HG03135 (cell line): ENCODE results near the gene HES5.
"Not testable (repeated sequence)": the region's sequence is repeated elsewhere in the genome, so short reads cannot be mapped to it uniquely, and the experiment has no call there.

Experiments used
- ATAC-seq: cut with Tn5 transposase; IDR thresholded peaks from one replicate; pipeline ENCODE4 v1.9.1; 2021; ENCODE audit warnings: mild to moderate bottlenecking, moderate library complexity; ENCODE audit not compliant: unreplicated experiment

The HES5 gene, protein sequence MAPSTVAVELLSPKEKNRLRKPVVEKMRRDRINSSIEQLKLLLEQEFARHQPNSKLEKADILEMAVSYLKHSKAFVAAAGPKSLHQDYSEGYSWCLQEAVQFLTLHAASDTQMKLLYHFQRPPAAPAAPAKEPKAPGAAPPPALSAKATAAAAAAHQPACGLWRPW

DNA sequence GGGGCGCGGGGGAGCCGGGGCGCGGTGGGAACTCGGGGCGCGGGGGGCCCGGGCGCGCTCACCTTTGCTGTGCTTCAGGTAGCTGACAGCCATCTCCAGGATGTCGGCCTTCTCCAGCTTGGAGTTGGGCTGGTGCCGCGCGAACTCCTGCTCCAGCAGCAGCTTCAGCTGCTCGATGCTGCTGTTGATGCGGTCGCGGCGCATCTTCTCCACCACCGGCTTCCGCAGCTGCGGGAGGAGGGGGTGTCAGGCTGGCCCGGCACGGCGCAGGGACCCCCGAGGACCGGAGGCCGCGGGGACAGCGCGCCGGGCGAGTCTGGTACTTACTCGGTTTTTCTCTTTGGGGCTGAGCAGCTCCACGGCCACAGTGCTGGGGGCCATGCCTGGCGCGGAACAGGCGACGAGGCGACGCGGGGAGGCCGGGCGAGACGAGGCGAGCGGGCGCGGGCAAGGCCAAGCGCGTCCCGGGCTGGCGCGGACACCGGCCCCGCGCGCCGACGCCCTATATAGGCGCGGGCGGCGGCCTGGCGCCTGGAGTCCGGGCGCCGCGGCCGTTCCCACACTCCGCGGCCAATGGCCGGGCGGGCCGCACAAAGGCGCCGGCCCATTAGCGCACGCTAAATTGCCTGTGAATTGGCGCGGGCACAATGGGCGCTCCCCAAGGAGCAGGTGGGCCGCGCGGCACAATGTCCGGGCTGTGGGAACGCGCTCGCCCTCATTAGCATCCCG, at the start of gene HES5:
Gene HES5 (minus strand): TSS at position 480 of the 729 bp plus-strand sequence. CDS start 99 bp downstream, at position 381.
- ATAC-seq: no peak

DNA sequence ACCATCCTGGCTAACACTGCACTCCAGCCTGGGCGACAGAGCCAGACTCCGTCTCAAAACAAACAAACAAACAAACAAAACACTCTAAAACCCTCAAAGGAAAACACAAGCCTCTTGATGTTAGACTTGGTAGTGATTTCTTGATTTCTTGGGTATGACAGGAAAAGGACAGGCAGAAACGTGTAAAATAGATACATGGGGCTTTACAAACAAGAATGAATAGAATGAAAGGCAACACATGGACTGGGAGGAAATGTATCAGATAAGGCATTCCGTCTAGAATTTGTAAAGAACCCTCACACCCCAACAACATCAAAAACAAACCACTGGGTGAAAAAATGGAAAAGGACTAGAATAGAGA, 48.7 kb upstream of the HES5 start:
- ATAC-seq: no peak

DNA sequence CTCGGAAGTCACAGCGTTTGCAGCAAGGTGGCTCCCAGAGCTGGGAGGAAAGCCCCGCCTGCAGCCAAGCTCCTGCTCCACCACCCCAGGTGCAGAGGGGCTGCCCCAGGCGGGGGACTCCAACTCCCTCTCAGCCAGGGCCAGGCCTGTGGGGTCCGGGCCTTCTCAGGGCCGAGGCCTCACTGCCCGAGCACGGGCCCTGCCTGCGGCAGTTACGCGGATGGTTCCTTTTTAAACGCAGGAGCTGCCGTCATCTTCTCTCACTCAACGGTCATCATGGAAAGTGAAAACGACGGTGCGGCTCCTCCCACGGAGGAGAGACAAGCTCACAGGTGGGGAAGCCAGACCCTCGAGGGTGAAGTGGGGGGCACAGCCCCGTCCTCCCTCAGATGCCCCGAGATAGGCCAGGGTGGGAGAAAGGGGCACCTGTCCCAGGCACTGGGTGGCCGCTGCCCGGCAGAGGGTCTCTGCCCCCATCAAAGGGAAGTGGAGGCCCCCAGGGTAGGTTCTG, 47.6 kb upstream of the HES5 start:
- ATAC-seq: peak; percentile 45

DNA sequence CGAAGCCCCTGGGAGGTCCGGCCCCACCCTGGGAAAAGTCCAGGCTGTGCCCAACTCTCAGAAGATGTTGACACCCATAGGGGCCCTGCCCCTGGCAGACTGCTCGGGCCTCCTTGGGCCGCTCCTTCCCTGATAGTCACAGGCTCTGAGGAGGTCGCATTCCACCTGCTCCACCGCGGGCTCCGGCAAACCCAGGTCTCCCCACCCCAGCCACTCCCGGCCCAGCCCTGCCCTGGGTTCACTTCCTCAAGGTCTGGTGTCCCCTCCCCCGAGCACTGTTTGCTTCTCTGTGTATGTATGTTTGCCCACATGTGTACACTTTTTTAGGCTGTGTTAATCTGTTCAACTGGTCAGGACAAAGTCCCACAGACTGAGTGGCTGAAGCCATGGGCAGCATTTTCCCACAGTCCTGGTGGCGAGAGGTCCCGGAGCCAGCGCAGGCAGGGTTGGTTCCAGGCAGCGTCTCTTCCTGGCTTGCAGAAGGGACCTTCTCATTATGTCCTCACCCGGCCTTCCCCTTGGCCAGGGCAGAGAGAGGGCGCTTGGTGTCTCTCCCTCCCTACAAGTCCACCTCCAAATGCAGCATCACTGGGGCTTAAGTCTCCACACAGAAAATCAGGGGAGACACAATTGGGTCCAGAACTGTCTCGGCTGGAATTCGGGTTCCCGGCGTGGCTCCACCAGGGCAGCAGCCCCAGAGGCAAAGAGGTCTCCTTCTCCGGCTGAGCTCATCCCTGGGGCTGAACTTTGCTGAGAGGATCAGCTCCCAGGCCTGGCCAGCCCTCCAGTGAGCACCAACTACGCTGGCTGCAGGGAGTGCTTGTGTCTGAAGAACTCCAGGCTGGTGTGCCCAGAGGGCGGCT, 46.0 kb upstream of the HES5 start:
- no peak for ATAC-seq

DNA sequence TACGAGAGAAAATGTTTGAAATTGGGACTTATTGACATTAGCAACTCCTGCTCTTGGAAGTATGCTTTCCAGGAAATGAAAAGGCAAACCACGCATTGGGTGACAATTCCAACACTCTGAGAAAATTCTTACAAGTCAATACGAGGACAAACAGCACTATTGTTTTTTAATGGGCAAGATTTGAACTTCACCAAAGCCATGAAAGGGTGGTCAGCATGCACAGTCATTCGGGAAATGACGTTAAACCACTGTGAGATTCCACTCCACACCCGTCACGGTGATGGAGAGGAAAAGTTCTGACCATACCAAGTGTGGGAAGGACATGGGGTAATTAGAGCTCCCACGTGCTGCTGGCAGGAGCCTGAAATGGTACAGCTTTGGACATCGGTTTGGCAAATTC, 44.3 kb upstream of the HES5 start:
- ATAC-seq: no peak

DNA sequence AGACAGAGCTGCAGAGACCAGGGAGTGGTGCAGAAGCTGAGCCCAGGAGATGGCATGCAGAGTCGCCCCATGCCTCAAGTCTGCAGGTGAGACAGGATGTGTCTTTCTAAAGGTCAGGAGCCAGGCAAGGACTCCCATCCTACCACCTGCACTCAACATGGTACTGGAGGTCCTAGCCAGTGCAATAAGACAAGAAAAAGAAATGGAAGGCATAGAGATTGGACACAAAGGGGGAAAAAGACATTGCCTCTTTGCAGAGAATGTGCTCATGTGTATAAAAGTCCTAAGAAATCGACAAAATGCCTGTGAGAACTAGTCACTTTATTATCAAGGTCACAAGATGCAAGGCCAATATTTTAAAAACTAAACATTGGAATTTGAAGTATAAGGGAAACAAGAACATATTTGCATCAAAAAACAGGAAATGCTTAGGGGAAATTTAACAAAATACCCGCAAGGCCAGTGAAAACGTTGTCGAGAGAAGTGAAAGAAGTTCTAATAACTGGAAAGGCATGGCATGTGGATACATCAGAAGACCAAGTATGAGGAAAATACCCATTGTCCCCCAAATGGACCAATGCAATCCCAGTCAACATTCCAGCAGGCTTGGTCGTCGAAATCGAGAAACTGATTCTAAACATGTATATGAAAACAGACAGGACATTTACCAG, 43.3 kb upstream of the HES5 start:
- no peak for ATAC-seq

DNA sequence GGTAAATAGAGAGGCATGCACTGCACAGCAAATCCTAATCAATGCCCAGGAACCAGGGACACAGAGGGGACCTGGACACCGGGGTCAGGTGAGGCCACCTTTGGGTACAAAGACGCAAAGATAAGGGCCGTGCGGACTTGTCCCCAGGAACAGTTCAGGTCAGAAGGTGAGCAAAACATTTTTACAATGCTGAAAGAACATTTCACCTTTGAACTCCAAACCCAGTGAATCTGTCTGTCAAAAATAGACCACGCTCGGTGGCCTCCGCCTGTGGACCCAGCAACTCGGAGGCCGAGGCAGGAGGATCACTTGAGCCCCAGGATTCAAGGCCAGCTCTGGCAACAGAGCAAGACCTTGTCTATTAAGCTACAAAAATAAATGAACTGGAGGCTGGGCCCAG, 41.3 kb upstream of the HES5 start:
- ATAC-seq: no peak

DNA sequence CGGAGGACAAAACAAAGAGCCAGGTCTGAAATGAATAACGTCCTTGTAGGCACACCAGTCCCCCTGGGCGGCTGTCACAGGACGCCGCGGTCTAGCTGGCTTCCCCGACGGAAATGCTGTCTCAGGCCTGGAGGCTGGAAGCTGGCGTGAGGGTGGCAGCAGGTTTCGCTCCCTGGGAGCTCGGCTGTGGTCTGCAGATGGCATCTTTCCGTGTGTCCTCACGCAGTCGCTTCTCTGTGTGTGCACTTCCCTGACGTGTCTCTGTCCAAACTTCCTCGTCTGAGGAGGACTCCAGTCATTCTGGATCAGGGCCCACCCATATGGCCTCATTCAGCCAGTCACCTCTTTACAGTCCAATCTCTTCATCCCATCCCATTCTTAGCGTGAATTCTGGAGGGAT, 40.3 kb upstream of the HES5 start:
- ATAC-seq: no peak

DNA sequence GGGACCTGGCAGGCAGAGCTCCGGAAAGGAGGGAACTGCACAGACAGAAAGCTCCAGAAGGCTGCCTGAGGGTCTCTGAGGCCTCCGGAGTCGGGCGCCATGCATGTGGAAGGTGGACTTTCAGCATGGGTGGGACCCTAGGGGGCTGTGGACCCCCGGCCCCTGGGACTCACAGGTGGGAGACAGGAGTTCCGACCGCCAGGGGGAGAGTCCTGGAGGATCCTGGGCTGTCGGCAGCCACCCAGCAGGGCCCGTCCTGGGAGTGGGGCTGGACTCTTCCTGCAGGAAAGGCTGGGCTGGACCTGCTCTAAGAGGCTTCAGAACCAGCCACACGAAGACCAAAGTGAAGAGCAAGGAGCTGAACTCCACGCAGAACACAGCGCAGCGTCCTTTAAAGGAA, 39.6 kb upstream of the HES5 start:
- not testable (repeated sequence) for ATAC-seq

DNA sequence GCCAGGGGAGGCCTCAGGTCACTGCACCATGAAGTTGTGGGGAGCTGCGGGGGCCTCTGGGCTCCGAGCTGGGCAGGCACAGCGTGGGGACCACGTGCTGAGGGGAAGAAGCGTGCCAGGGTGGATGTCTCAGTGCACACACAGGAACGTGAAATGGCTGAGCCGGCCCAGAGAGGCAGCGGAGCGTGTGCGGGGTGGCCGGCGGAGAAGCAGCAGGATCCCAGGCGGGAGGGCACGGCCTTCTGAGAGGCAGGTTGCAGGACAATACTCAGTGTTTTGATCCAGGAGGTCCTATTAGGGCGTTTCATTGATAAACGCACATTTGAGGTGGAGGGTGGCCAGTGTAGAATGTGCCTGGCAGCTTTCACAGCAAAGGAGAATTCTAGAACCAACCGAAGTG, 39.0 kb upstream of the HES5 start:
- no peak for ATAC-seq

DNA sequence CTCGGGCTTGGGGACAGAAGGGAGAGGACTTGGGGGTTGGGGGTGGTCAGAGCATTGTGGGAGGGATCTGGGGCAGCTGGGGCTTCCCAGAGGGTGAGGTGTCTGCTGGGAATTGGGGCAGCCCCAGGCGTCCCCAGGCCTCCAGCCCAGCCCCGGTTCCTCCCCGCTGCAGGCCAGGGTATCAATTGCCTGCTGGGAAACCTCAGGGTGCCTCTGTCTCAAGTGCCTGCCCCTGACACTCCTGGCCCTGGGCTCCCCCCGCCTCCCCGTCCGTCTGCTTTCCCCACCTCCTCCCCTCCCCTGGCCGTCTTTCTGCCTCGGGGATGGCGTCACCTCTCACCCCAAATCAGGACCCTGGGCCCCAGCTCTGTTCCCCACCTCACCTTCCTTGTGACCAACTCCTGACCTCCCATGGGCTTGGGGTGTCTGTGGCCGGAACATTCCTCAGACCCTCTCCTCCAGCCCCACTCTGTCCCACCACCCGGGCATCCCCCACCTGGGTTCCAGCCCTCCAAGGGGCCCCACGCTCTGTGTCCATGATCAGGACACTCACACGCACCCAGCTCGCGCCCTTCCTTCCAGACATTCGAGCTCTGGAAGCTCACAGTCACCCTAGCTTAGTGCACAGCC, 38.2 kb upstream of the HES5 start:
- not testable (repeated sequence) for ATAC-seq

DNA sequence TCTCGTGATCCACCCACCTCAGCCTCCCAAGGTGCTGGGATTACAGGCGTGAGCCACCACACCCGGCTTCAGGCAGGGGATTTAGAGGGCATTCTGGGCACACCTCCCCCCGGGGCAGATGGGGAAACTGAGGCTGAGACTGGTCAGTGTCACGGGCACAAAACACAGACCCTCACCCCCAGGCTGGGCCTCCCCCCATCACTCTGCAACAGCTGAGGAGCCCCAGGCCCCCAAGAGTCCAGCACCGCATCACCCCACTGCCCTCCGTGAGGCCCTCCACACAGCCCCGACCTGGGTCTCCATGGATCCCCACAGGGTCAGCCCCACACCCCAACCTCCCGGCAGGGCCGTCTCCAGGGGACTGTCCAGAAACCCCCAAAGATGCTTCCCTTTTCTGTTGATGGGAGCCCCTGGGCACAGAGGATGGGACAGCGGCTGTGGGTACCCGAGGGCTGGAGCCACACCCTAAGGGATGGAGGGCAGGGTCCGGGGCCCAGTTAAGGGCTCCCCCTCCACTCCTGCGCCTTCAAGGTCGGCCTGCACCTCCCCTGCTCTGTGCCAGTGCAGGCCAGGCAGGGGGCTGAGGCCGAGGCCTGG, 37.1 kb upstream of the HES5 start:
- ATAC-seq: no peak

DNA sequence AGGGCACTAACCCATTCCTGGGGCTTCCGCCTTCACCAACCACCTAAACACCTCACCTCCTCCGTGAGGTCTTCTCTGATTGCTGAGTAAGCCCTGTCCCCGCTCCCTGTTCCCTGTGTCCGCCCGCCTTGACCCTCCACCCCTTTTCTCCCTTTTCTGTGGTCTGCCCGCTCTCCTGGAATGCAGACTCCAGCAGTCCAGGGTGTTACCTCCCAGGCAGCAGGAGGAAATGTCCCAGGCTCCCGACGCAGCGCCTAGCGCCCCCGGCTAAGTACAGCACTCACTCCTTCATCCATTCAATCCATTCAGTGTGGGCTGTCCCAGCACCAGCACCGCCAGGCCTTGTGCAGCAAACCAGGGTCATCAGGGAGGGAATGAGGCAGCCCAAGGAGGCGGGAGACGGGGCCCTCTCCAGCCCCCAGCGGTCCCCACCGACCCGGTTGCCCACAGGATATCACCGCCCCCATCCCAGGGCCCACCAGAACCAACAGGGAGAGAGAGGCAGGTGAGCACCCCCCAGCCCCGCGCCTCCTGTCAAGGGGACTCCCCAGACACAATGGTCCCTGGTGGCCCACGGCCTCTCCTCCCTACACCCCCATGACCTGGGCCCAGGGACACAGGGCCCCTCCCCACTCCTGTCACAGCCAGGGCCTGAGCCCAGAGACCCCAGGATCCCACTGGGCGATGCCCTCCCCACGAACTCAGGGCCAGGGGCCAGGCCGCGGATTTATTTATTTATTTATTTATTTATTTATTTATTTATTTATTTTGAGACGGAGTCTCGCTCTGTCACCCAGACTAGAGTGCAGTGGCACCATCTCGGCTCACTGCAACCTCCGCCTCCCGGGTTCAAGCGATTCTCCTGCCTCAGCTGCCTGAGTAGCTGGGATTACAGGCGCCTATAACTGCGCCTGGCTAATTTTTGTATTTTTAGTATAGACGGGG, 36.3 kb upstream of the HES5 start:
- no peak for ATAC-seq

DNA sequence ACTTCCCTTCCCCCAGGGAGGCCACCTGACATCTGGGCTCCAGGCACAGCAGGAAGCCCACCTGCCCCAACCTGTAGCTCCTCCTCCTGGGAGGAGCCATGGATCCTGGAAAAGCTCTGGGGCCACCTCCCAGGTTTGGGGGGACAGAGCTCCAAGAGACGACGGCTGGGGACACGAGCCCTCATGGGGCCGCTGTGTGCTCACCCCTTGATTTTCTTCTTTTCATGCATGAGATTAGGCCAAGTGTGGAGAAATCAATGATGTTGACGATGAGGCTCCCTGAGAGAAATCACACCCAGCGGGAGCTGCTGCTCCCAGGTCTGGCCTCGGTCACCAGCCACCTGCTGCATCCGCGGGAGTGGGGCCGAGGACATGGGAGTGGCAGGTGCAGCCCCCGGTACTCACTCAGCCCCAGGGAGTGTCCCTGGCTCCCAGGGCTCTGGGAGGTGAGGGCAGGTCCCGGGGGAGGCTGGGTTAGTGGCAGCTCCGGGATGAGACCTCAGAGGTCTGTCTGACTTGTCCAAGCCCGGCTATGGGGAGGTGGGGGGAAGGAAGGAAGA, 34.8 kb upstream of the HES5 start:
- no peak for ATAC-seq

DNA sequence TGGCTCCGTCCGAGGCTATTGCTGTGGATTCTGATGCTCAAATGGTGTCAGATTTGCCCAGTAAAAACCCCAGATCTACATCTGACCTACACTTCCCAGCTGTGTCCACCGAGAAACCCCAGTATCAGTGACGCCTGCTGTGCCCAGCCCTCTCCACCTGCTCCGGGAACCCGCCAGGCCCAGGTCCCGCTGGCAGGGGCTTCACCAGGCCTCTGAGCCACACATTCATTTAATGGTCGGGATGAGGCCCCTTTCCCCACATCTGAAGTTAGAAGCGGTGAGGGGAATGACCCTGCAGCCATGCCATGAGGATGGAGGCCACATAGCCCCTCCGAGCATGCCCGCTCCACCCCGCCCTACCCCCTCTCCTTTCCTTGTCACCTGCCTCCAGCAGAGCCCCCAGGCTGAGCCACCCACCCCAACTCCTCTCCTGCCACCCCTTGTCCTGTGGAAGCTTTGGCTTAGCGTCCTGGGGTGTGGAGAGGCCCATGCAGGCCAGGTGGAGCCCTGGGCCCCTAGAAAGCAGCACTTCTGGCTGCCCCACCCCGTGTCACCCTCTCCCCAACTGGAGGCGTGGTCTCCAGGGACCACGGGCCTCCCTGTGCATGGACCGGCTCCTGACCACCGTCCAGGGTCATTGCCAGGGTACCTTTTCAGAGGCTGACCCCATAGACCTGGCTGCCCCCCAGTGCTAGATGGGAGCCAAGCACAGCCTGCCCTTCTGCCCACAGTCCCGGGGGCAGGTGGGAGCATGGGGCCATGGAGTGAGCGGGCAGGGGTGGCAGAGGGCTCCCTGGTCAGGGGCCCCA, 34.1 kb upstream of the HES5 start:
- no peak for ATAC-seq

DNA sequence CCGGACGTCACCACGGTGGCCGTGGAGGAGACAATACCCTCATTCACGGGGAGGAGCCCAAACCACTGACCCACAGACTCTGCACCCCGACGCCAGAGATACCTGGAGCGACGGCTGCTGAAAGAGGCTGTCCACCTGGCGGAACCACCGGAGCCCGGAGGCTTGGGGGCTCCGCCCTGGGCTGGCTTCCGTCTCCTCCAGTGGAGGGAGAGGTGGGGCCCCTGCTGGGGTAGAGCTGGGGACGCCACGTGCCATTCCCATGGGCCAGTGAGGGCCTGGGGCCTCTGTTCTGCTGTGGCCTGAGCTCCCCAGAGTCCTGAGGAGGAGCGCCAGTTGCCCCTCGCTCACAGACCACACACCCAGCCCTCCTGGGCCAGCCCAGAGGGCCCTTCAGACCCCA, 33.1 kb upstream of the HES5 start:
- no peak for ATAC-seq

DNA sequence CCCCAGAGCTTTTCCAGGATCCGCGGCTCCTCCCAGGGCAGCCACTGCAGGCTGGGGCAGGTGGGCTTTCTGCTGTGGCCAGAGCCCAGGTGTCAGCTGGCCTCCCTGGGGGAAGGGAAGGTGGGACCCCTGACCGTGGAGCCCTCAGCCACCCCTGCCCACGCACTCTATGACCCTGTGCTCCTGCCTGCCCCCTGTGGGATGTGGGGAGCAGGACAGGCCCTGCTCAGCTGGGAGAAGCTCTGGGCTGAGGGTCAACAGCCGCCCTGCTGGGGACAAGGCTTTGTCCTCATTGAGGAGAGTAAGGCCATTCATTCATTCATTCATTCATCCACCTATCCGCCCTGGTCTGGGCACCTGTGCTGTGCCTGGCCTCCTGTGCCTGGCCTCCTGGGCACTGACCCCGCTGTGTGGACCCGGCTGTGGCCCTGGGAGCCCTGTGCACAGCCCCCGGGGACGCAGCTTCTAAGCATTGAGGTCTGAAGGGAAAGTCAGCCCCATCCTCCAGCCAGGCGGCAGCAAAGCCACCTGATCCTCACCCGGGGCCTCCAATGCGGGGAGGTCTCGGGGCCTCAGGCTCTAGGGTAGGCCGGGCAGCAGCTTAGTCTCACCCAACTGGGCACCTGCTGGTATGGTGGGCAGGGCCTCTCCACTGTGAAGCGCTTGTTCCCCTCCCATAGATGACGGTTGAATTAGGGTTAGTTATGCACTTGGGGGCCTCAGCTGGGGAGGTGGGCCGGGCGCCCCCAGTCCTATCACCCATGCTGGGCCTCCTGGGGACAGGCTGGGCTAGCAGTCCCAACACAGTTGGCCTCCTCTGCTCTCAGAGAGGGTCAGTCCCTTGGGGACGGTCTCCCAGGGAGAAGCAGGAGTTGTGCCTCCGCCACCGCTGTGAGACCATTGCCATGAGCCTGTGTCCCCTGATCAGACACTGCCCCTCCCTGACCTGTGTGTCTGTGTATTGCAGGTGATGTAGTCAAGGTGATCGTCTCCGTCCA, 32.1 kb upstream of the HES5 start:
- no peak for ATAC-seq
